H54 (cell line): Measurements from ENCODE around the gene USF2.
"Not testable (repeated sequence)": the region's sequence is repeated elsewhere in the genome, so short reads cannot be mapped to it uniquely, and the experiment has no call there.

Source experiments
- DNase-seq: peaks from one replicate; pipeline ENCODE4 v3.0.0; 2011; ENCODE audit warnings: low spot score, mixed read lengths; ENCODE audit not compliant: insufficient read length
- FAIRE-seq: peaks from 3 replicates; lab custom pipeline; 2011; peaks lifted over from hg19 to GRCh38; lab: Jason Lieb, UNC
- POLR2A ChIP-seq: IDR thresholded peaks from 2 replicates; pipeline ENCODE4 v1.6.1; 2011; ENCODE audit warnings: low read depth, mild to moderate bottlenecking, low read length

Gene USF2

GRCh38 chr19:35279985-35280821, 11.4 kb downstream of the USF2 start:
- no peak for DNase-seq
- TF ChIP-seq POLR2A, result no peak
- FAIRE-seq, result no peak

GRCh38 chr19:35281303-35281702, 12.5 kb downstream of the USF2 start:
- DNase-seq, result no peak
- FAIRE-seq, result no peak
- TF ChIP-seq POLR2A, result no peak

GRCh38 chr19:35284153-35285094, 15.7 kb downstream of the USF2 start:
- FAIRE-seq (no peak), DNase-seq (no peak)

GRCh38 chr19:35285095-35285449, 16.3 kb downstream of the USF2 start:
- FAIRE-seq (no peak), DNase-seq (no peak)
- TF ChIP-seq POLR2A, result no peak

More at GRCh38 chr19:35284153-35285094, 15.7 kb downstream of the USF2 start:
- no peak for TF ChIP-seq POLR2A

GRCh38 chr19:35285465-35285864, 16.7 kb downstream of the USF2 start:
- FAIRE-seq, DNase-seq: not testable (repeated sequence)

GRCh38 chr19:35286101-35286500, 17.3 kb downstream of the USF2 start:
- not testable (repeated sequence) for DNase-seq, FAIRE-seq

GRCh38 chr19:35287713-35288112, 19.0 kb downstream of the USF2 start:
- no peak for FAIRE-seq
- no peak for TF ChIP-seq POLR2A
- no peak for DNase-seq

- no peak for TF ChIP-seq POLR2A
- no peak for DNase-seq
- no peak for FAIRE-seq
Measured at GRCh38 chr19:35288331-35288730, 19.6 kb downstream of the USF2 start.

- no peak for DNase-seq
- FAIRE-seq, result no peak
Measured at GRCh38 chr19:35288906-35289305, 20.1 kb downstream of the USF2 start.

GRCh38 chr19:35290381-35291127, 21.8 kb downstream of the USF2 start:
- no peak for FAIRE-seq
- TF ChIP-seq POLR2A, result no peak
- no peak for DNase-seq

More at GRCh38 chr19:35288906-35289305, 20.1 kb downstream of the USF2 start:
- TF ChIP-seq POLR2A, result no peak

- TF ChIP-seq POLR2A, result no peak
- DNase-seq, result no peak
- FAIRE-seq, result no peak
Measured at GRCh38 chr19:35291259-35291658, 22.5 kb downstream of the USF2 start.

- TF ChIP-seq POLR2A, result no peak
- DNase-seq (no peak), FAIRE-seq (no peak)
Measured at GRCh38 chr19:35291916-35292315, 23.2 kb downstream of the USF2 start, which contains the start of gene MAG. Gene MAG (plus strand): TSS chr19:35292161. CDS start chr19:35295409, 3,248 bp downstream.
